Caco-2 (cell line): Measurements from ENCODE around the gene C16orf90. TPM values are rescaled to one million over a fixed set of nuclear protein-coding genes. Genes with fewer than 3 reads are reported as not detected.

ENCODE experiments used
- BruUV-seq: library from RNA; stranded (reverse); fragments of 400-500 nt; replicated peaks from 2 replicates; lab custom pipeline; 2021; lab: Mats Ljungman, UMichigan
- CTCF ChIA-PET: fragments of 300-600 bp; sonication (Branson Sonifier 250); formaldehyde crosslinking; loops from one replicate; lab custom pipeline; 2022; ENCODE audit warnings: antibody characterized with exemption; lab: Charles Lee
- POLR2A ChIA-PET: fragments of 300-600 bp; sonication (Branson Sonifier 250); formaldehyde crosslinking; loops from one replicate; lab custom pipeline; 2022; ENCODE audit warnings: antibody characterized with exemption; lab: Charles Lee
- DNase-seq, 2 experiments: peaks; one replicate each; pipeline versions ENCODE4 v3.0.0 to v3.0.0-alpha.2; 2020 to 2022
- H3K27me3 ChIP-seq: replicated peaks from 2 replicates; pipeline ENCODE4 v1.6.0; 2011; ENCODE audit warnings: low read length; ENCODE audit not compliant: control insufficient read depth, insufficient read depth
- H3K36me3 ChIP-seq: 2 replicates; pipeline ENCODE4 v1.5.1; 2011; ENCODE audit warnings: low read length; ENCODE audit not compliant: control insufficient read depth, insufficient read depth
- H3K4me1 ChIP-seq: fragments of 250-450 bp; sonication (Bioruptor Pico); 2 replicates; pipeline ENCODE4 v1.5.1; 2020; ENCODE audit warnings: mild to moderate bottlenecking
- H3K4me3 ChIP-seq: 2 replicates; pipeline ENCODE4 v1.5.1; 2011; ENCODE audit warnings: low read depth, mild to moderate bottlenecking, control low read depth, low read length
- H3K9me3 ChIP-seq: fragments of 250-450 bp; sonication (Bioruptor Pico); 2 replicates; pipeline ENCODE4 v1.5.1; 2020; ENCODE audit warnings: mild to moderate bottlenecking, moderate library complexity
- H3K27ac Mint-ChIP-seq: one replicate; pipeline ENCODE4 v1.8.0; 2022; ENCODE audit warnings: mixed read lengths; ENCODE audit not compliant: unreplicated experiment
- H3K27me3 Mint-ChIP-seq: one replicate; pipeline ENCODE4 v1.8.0; 2022; ENCODE audit warnings: mixed read lengths; ENCODE audit not compliant: insufficient read depth, unreplicated experiment
- H3K36me3 Mint-ChIP-seq: one replicate; pipeline ENCODE4 v1.8.0; 2022; ENCODE audit warnings: mild to moderate bottlenecking, mixed read lengths; ENCODE audit not compliant: insufficient read depth, unreplicated experiment
- H3K4me1 Mint-ChIP-seq: one replicate; pipeline ENCODE4 v1.8.0; 2022; ENCODE audit warnings: low read depth, mixed read lengths; ENCODE audit not compliant: unreplicated experiment
- H3K4me3 Mint-ChIP-seq: one replicate; pipeline ENCODE4 v1.8.0; 2022; ENCODE audit warnings: mild to moderate bottlenecking, moderate library complexity, mixed read lengths; ENCODE audit not compliant: unreplicated experiment
- H3K9me3 Mint-ChIP-seq: one replicate; pipeline ENCODE4 v1.8.0; 2022; ENCODE audit warnings: mixed read lengths; ENCODE audit not compliant: unreplicated experiment
- CTCF ChIP-seq, 2 experiments: fragments of 200-600 bp in 1 of 2; IDR thresholded peaks; 1 replicate in 1 of 2; 2 replicates in 1 of 2; pipeline versions ENCODE4 v1.5.1 to v1.8.0; 2011 to 2022; ENCODE audit warnings: antibody characterized with exemption in 1 of 2, control low read depth in 1 of 2, inconsistent platforms in 1 of 2, low read depth in 1 of 2, low read length in 1 of 2, mild to moderate bottlenecking in 1 of 2, moderate library complexity in 1 of 2; ENCODE audit not compliant: insufficient read depth in 1 of 2, severe bottlenecking in 1 of 2, unreplicated experiment in 1 of 2
- intact Hi-C: fragments of 100-400 bp; cut with micrococcal nuclease; formaldehyde crosslinking; loops from one replicate; pipeline ENCODE4 v1.10.0; 2022; ENCODE audit not compliant: unreplicated experiment
- total RNA-seq: library from RNA; stranded (reverse); gene quantifications from 2 replicates; pipeline ENCODE4 v1.2.3, GENCODE V29; 2022

The C16orf90 gene
- total RNA-seq, 1 experiment from 2014 or later: not detected

GRCh38 chr16:3458852-3459361 is 36.4 kb downstream of the C16orf90 start:
- H3K9me3 Mint-ChIP-seq: no peaks in the 10 kb centered on the region
- no peaks in the 10 kb centered on the region for H3K27me3 ChIP-seq
- intact Hi-C loops: loop anchor here (2.0 to 5.0 kb wide), 3 partner anchors 16 to 307 kb away; partner anchors contain the start of genes NAA60 and ZNF597

GRCh38 chr16:3458278-3458851 is 36.9 kb downstream of the C16orf90 start:
- H3K4me1 Mint-ChIP-seq: peaks cover 38% of the 10 kb centered on the region
- Histone ChIP-seq H3K4me3 (peak overlapping the region; percentile 98), H3K4me1 (peaks cover 17% of the 10 kb centered on the region), H3K36me3 (no peaks in the 10 kb centered on the region), H3K9me3 (no peaks in the 10 kb centered on the region), H3K27me3 (no peaks in the 10 kb centered on the region)
- no peak for TF ChIP-seq CTCF (IDR thresholded peaks at IDR 0.05; ENCODE audit: insufficient read depth in 1 of 2, low read depth in 1 of 2, low read length in 1 of 2, severe bottlenecking in 1 of 2, unreplicated experiment in 1 of 2)
- H3K4me3 Mint-ChIP-seq: peak overlapping the region; percentile 78
- H3K36me3 Mint-ChIP-seq: peaks cover 38% of the 10 kb centered on the region
- peak overlapping the region; percentile 70 for H3K27ac Mint-ChIP-seq
- H3K27me3 Mint-ChIP-seq: no peaks in the 10 kb centered on the region
- ChIA-PET CTCF (no interaction called here), POLR2A (interaction anchor here (1.0 kb wide), 1 partner anchor 14 kb away, joined by 3 read pairs; no protein-coding TSS in a partner anchor)
- no peaks in the 10 kb centered on the region for H3K9me3 Mint-ChIP-seq
- intact Hi-C loops: loop anchor here (2.0 to 5.0 kb wide), 3 partner anchors 16 to 306 kb away; partner anchors contain the start of genes NAA60 and ZNF597
- peak in 1 of 2 experiments; percentile 24 for DNase-seq
- TSS peak; percentile 71 for BruUV-seq

More at GRCh38 chr16:3458852-3459361, 36.4 kb downstream of the C16orf90 start:
- CTCF ChIA-PET: no interaction called here
- no peaks in the 10 kb centered on the region for H3K9me3 ChIP-seq
- H3K4me3 ChIP-seq: peak overlapping the region; percentile 98
- Mint-ChIP-seq H3K27me3 (no peaks in the 10 kb centered on the region), H3K36me3 (peaks cover 38% of the 10 kb centered on the region), H3K4me1 (peaks cover 36% of the 10 kb centered on the region), H3K27ac (peak overlapping the region; percentile 70), H3K4me3 (peak overlapping the region; percentile 78)
- BruUV-seq: no TSS peak
- POLR2A ChIA-PET: interaction anchor here (1.0 kb wide), 1 partner anchor 15 kb away, joined by 3 read pairs; no protein-coding TSS in a partner anchor
- H3K4me1 ChIP-seq: peaks cover 17% of the 10 kb centered on the region
- TF ChIP-seq CTCF (IDR thresholded peaks at IDR 0.05; ENCODE audit: insufficient read depth in 1 of 2, low read depth in 1 of 2, low read length in 1 of 2, severe bottlenecking in 1 of 2, unreplicated experiment in 1 of 2): no peak
- H3K36me3 ChIP-seq: no peaks in the 10 kb centered on the region
- peak; percentile 61 to 70 for DNase-seq

- Mint-ChIP-seq H3K27me3 (no peaks in the 10 kb centered on the region), H3K9me3 (no peaks in the 10 kb centered on the region), H3K4me3 (peak overlapping the region; percentile 76), H3K36me3 (peaks cover 37% of the 10 kb centered on the region), H3K4me1 (peaks cover 37% of the 10 kb centered on the region), H3K27ac (peak overlapping the region; percentile 82)
- POLR2A ChIA-PET: interaction anchor here (0.5 to 1.1 kb wide), 7 partner anchors 14 to 984 kb away, joined by 3 to 10 read pairs (median 6); partner anchors contain the start of genes NAA60, ZNF174, ZNF597 and ZSCAN32
- TSS peak; percentile 73 for BruUV-seq
- no peaks in the 10 kb centered on the region for H3K27me3 ChIP-seq
- peak overlapping the region; percentile 98 for H3K4me3 ChIP-seq
- CTCF ChIA-PET: interaction anchor here (0.8 to 1.1 kb wide), 3 partner anchors 13 to 56 kb away, joined by 4 to 10 read pairs (median 6); partner anchors contain the start of genes ZNF174 and ZSCAN32
- H3K9me3 ChIP-seq: no peaks in the 10 kb centered on the region
- peak; percentile 86 to 95 for DNase-seq
- peak in 1 of 2 experiments; percentile 54 for TF ChIP-seq CTCF (IDR thresholded peaks at IDR 0.05; ENCODE audit: insufficient read depth in 1 of 2, low read depth in 1 of 2, low read length in 1 of 2, severe bottlenecking in 1 of 2, unreplicated experiment in 1 of 2)
- no peaks in the 10 kb centered on the region for H3K36me3 ChIP-seq
- H3K4me1 ChIP-seq: peaks cover 17% of the 10 kb centered on the region
- intact Hi-C loops: loop anchor here (1.0 to 5.0 kb wide), 4 partner anchors 15 to 305 kb away; partner anchors contain the start of genes NAA60, ZNF174, ZNF597 and ZSCAN32
Measured at GRCh38 chr16:3457434-3458252, 37.6 kb downstream of the C16orf90 start.
